ENCODE measurements around the gene PTPRR.
A peak's percentile ranks its signal among the peaks of the same experiment; 100 is the strongest.

The PTPRR gene

GRCh38 chr12:70762000-70762399 is 158.5 kb downstream of the PTPRR start:
- Histone ChIP-seq H3K4me3 (ENCODE audit: control insufficient read depth in 1 of 7, extremely low read depth in 1 of 7, insufficient read depth in 4 of 7, low read depth in 2 of 7, low read length in 6 of 7) (no peak overlapping the region), H3K9me3 (ENCODE audit: control extremely low read depth in 1 of 5, control insufficient read depth in 4 of 5, insufficient read depth in 2 of 5, low read depth in 1 of 5, low read length in 4 of 5) (peaks cover 0 to 1% (median 0%) of the 10 kb centered on the region in 5 experiments), H3K27me3 (replicated peaks in 2 of 5; ENCODE audit: control insufficient read depth in 4 of 5, insufficient read depth in 5 of 5, low read length in 4 of 5) (no peaks in the 10 kb centered on the region), H3K4me1 (ENCODE audit: control extremely low read depth in 1 of 4, control insufficient read depth in 4 of 4, insufficient read depth in 4 of 4, low read length in 3 of 4) (no peaks in the 10 kb centered on the region), H3K27ac (ENCODE audit: insufficient read depth in 1 of 2, low read depth in 1 of 2, low read length in 2 of 2, poor library complexity in 1 of 2, severe bottlenecking in 2 of 2) (no peak overlapping the region), H3K36me3 (ENCODE audit: control insufficient read depth in 4 of 4, insufficient read depth in 4 of 4, low read length in 3 of 4) (no peaks in the 10 kb centered on the region)
- no CpG with 5 or more reads among the region's 2 CpGs for WGBS (ENCODE audit: insufficient coverage)
- CTCF ChIA-PET = no interaction called here
- DNase-seq = no peak
- POLR2A ChIA-PET = no interaction called here

GRCh38 chr12:70759161-70759918 is 161.2 kb downstream of the PTPRR start:
- CTCF ChIA-PET = interaction anchor here (0.9 kb wide), 1 partner anchor 140 kb away, joined by 3 read pairs; no protein-coding TSS in a partner anchor

GRCh38 chr12:70758494-70758845 is 162.1 kb downstream of the PTPRR start:
- ChIA-PET CTCF (interaction anchor here (0.9 kb wide), 1 partner anchor 139 kb away, joined by 3 read pairs; no protein-coding TSS in a partner anchor), POLR2A (no interaction called here)
- no peaks in the 10 kb centered on the region for H3K36me3 ChIP-seq (ENCODE audit: control insufficient read depth in 4 of 4, insufficient read depth in 4 of 4, low read length in 3 of 4)
- no peaks in the 10 kb centered on the region for H3K4me1 ChIP-seq (ENCODE audit: control extremely low read depth in 1 of 4, control insufficient read depth in 4 of 4, insufficient read depth in 4 of 4, low read length in 3 of 4)
- 92% methylated on average over 4 of the region's 5 CpGs for WGBS (ENCODE audit: insufficient coverage)
- H3K9me3 ChIP-seq (ENCODE audit: control extremely low read depth in 1 of 5, control insufficient read depth in 4 of 5, insufficient read depth in 2 of 5, low read depth in 1 of 5, low read length in 4 of 5) = peaks cover 0 to 1% (median 0%) of the 10 kb centered on the region in 5 experiments
- H3K27ac ChIP-seq (ENCODE audit: insufficient read depth in 1 of 2, low read depth in 1 of 2, low read length in 2 of 2, poor library complexity in 1 of 2, severe bottlenecking in 2 of 2) = no peak overlapping the region
- H3K4me3 ChIP-seq (ENCODE audit: control insufficient read depth in 1 of 7, extremely low read depth in 1 of 7, insufficient read depth in 4 of 7, low read depth in 2 of 7, low read length in 6 of 7) = no peak overlapping the region
- peaks cover 0 to 5% (median 0%) of the 10 kb centered on the region in 5 experiments for H3K27me3 ChIP-seq (replicated peaks in 2 of 5; ENCODE audit: control insufficient read depth in 4 of 5, insufficient read depth in 5 of 5, low read length in 4 of 5)
- DNase-seq = no peak

More at GRCh38 chr12:70759161-70759918, 161.2 kb downstream of the PTPRR start:
- Histone ChIP-seq H3K4me1 (ENCODE audit: control extremely low read depth in 1 of 4, control insufficient read depth in 4 of 4, insufficient read depth in 4 of 4, low read length in 3 of 4) (no peaks in the 10 kb centered on the region), H3K36me3 (ENCODE audit: control insufficient read depth in 4 of 4, insufficient read depth in 4 of 4, low read length in 3 of 4) (no peaks in the 10 kb centered on the region), H3K4me3 (ENCODE audit: control insufficient read depth in 1 of 7, extremely low read depth in 1 of 7, insufficient read depth in 4 of 7, low read depth in 2 of 7, low read length in 6 of 7) (no peak overlapping the region), H3K27me3 (replicated peaks in 2 of 5; ENCODE audit: control insufficient read depth in 4 of 5, insufficient read depth in 5 of 5, low read length in 4 of 5) (peaks cover 0 to under 1% (median 0%) of the 10 kb centered on the region in 5 experiments), H3K9me3 (ENCODE audit: control extremely low read depth in 1 of 5, control insufficient read depth in 4 of 5, insufficient read depth in 2 of 5, low read depth in 1 of 5, low read length in 4 of 5) (peaks cover 0 to 1% (median 0%) of the 10 kb centered on the region in 5 experiments), H3K27ac (ENCODE audit: insufficient read depth in 1 of 2, low read depth in 1 of 2, low read length in 2 of 2, poor library complexity in 1 of 2, severe bottlenecking in 2 of 2) (no peak overlapping the region)
- DNase-seq = no peak
- POLR2A ChIA-PET = no interaction called here
- 100% methylated on average over 6 of the region's 12 CpGs for WGBS (ENCODE audit: insufficient coverage)

GRCh38 chr12:70757830-70758493 is 162.6 kb downstream of the PTPRR start:
- H3K36me3 ChIP-seq (ENCODE audit: control insufficient read depth in 4 of 4, insufficient read depth in 4 of 4, low read length in 3 of 4) = no peaks in the 10 kb centered on the region
- ChIA-PET CTCF (interaction anchor here (0.9 kb wide), 1 partner anchor 139 kb away, joined by 3 read pairs; no protein-coding TSS in a partner anchor), POLR2A (no interaction called here)
- peaks cover 0 to 1% (median 0%) of the 10 kb centered on the region in 5 experiments for H3K9me3 ChIP-seq (ENCODE audit: control extremely low read depth in 1 of 5, control insufficient read depth in 4 of 5, insufficient read depth in 2 of 5, low read depth in 1 of 5, low read length in 4 of 5)
- peaks cover 0 to 5% (median 0%) of the 10 kb centered on the region in 5 experiments for H3K27me3 ChIP-seq (replicated peaks in 2 of 5; ENCODE audit: control insufficient read depth in 4 of 5, insufficient read depth in 5 of 5, low read length in 4 of 5)
- 86% methylated on average over 1 of the region's 1 CpG for WGBS (ENCODE audit: insufficient coverage)
- no peak overlapping the region for H3K4me3 ChIP-seq (ENCODE audit: control insufficient read depth in 1 of 7, extremely low read depth in 1 of 7, insufficient read depth in 4 of 7, low read depth in 2 of 7, low read length in 6 of 7)
- H3K4me1 ChIP-seq (ENCODE audit: control extremely low read depth in 1 of 4, control insufficient read depth in 4 of 4, insufficient read depth in 4 of 4, low read length in 3 of 4) = no peaks in the 10 kb centered on the region
- H3K27ac ChIP-seq (ENCODE audit: insufficient read depth in 1 of 2, low read depth in 1 of 2, low read length in 2 of 2, poor library complexity in 1 of 2, severe bottlenecking in 2 of 2) = no peak overlapping the region
- no peak for DNase-seq

- Histone ChIP-seq H3K27me3 (replicated peaks in 2 of 5; ENCODE audit: control insufficient read depth in 4 of 5, insufficient read depth in 5 of 5, low read length in 4 of 5) (peaks cover 0 to 9% (median 6%) of the 10 kb centered on the region in 5 experiments), H3K36me3 (ENCODE audit: control insufficient read depth in 4 of 4, insufficient read depth in 4 of 4, low read length in 3 of 4) (no peaks in the 10 kb centered on the region), H3K27ac (ENCODE audit: insufficient read depth in 1 of 2, low read depth in 1 of 2, low read length in 2 of 2, poor library complexity in 1 of 2, severe bottlenecking in 2 of 2) (no peak overlapping the region), H3K4me1 (ENCODE audit: control extremely low read depth in 1 of 4, control insufficient read depth in 4 of 4, insufficient read depth in 4 of 4, low read length in 3 of 4) (no peaks in the 10 kb centered on the region), H3K9me3 (ENCODE audit: control extremely low read depth in 1 of 5, control insufficient read depth in 4 of 5, insufficient read depth in 2 of 5, low read depth in 1 of 5, low read length in 4 of 5) (no peaks in the 10 kb centered on the region), H3K4me3 (ENCODE audit: control insufficient read depth in 1 of 7, extremely low read depth in 1 of 7, insufficient read depth in 4 of 7, low read depth in 2 of 7, low read length in 6 of 7) (no peak overlapping the region)
- CTCF ChIA-PET = no interaction called here
- DNase-seq = no peak
- WGBS (ENCODE audit: insufficient coverage) = 80% methylated on average over 1 of the region's 2 CpGs
- POLR2A ChIA-PET = no interaction called here
Measured at GRCh38 chr12:70756791-70757190, 163.7 kb downstream of the PTPRR start.

GRCh38 chr12:70756118-70756517 is 164.4 kb downstream of the PTPRR start:
- POLR2A ChIA-PET = no interaction called here
- no peak for DNase-seq
- H3K27ac ChIP-seq (ENCODE audit: insufficient read depth in 1 of 2, low read depth in 1 of 2, low read length in 2 of 2, poor library complexity in 1 of 2, severe bottlenecking in 2 of 2) = peak overlapping the region in 1 of 2 experiments; percentile 30
- no CpG with 5 or more reads among the region's 2 CpGs for WGBS (ENCODE audit: insufficient coverage)
- no peak overlapping the region for H3K4me3 ChIP-seq (ENCODE audit: control insufficient read depth in 1 of 7, extremely low read depth in 1 of 7, insufficient read depth in 4 of 7, low read depth in 2 of 7, low read length in 6 of 7)
- H3K9me3 ChIP-seq (ENCODE audit: control extremely low read depth in 1 of 5, control insufficient read depth in 4 of 5, insufficient read depth in 2 of 5, low read depth in 1 of 5, low read length in 4 of 5) = no peaks in the 10 kb centered on the region
- no peaks in the 10 kb centered on the region for H3K4me1 ChIP-seq (ENCODE audit: control extremely low read depth in 1 of 4, control insufficient read depth in 4 of 4, insufficient read depth in 4 of 4, low read length in 3 of 4)
- H3K36me3 ChIP-seq (ENCODE audit: control insufficient read depth in 4 of 4, insufficient read depth in 4 of 4, low read length in 3 of 4) = no peaks in the 10 kb centered on the region
- CTCF ChIA-PET = no interaction called here
- H3K27me3 ChIP-seq (replicated peaks in 2 of 5; ENCODE audit: control insufficient read depth in 4 of 5, insufficient read depth in 5 of 5, low read length in 4 of 5) = peaks cover 0 to 13% (median 6%) of the 10 kb centered on the region in 5 experiments

GRCh38 chr12:70754330-70754741 is 166.2 kb downstream of the PTPRR start:
- WGBS (ENCODE audit: insufficient coverage) = 81% methylated on average over 5 of the region's 6 CpGs
- CTCF ChIA-PET = no interaction called here
- Histone ChIP-seq H3K9me3 (ENCODE audit: control extremely low read depth in 1 of 5, control insufficient read depth in 4 of 5, insufficient read depth in 2 of 5, low read depth in 1 of 5, low read length in 4 of 5) (no peaks in the 10 kb centered on the region), H3K4me1 (ENCODE audit: control extremely low read depth in 1 of 4, control insufficient read depth in 4 of 4, insufficient read depth in 4 of 4, low read length in 3 of 4) (no peaks in the 10 kb centered on the region), H3K36me3 (ENCODE audit: control insufficient read depth in 4 of 4, insufficient read depth in 4 of 4, low read length in 3 of 4) (no peaks in the 10 kb centered on the region), H3K27ac (ENCODE audit: insufficient read depth in 1 of 2, low read depth in 1 of 2, low read length in 2 of 2, poor library complexity in 1 of 2, severe bottlenecking in 2 of 2) (no peak overlapping the region), H3K27me3 (replicated peaks in 2 of 5; ENCODE audit: control insufficient read depth in 4 of 5, insufficient read depth in 5 of 5, low read length in 4 of 5) (peaks cover 2 to 16% (median 11%) of the 10 kb centered on the region in 5 experiments), H3K4me3 (ENCODE audit: control insufficient read depth in 1 of 7, extremely low read depth in 1 of 7, insufficient read depth in 4 of 7, low read depth in 2 of 7, low read length in 6 of 7) (no peak overlapping the region)
- POLR2A ChIA-PET = no interaction called here
- no peak for DNase-seq

Data from common myeloid progenitor, CD34-positive (primary cell).